BLaER1 treated with 17β-estradiol and CSF1 and Interleukin-3, amounts not matched to agents 10 nM and 100 nM (cell line): ENCODE data around the gene SLFN12L.

Source experiments
- H3K27ac ChIP-seq, 11 experiments: shearing (Covaris generic); formaldehyde crosslinking; 2 replicates each; pipeline ENCODE4 v1.8.1; 2022
- H3K27me3 ChIP-seq, 11 experiments: shearing (Covaris generic); formaldehyde crosslinking; 2 replicates each; pipeline ENCODE4 v1.8.1; 2022
- H3K36me3 ChIP-seq, 11 experiments: shearing (Covaris generic); formaldehyde crosslinking; 2 replicates each; pipeline ENCODE4 v1.8.1; 2022
- H3K4me1 ChIP-seq, 10 experiments: shearing (Covaris generic); formaldehyde crosslinking; 2 replicates each; pipeline ENCODE4 v1.8.1; 2022
- H3K4me2 ChIP-seq, 11 experiments: shearing (Covaris generic); formaldehyde crosslinking; 2 replicates each; pipeline ENCODE4 v1.8.1; 2022
- H3K4me3 ChIP-seq, 10 experiments: shearing (Covaris generic); formaldehyde crosslinking; 2 replicates each; pipeline ENCODE4 v1.8.1; 2022
- H3K9ac ChIP-seq, 11 experiments: shearing (Covaris generic); formaldehyde crosslinking; 2 replicates each; pipeline ENCODE4 v1.8.1; 2022
- H3K9me3 ChIP-seq, 11 experiments: shearing (Covaris generic); formaldehyde crosslinking; replicated peaks in 1 of 11; 2 replicates each; pipeline ENCODE4 v1.8.1; 2022
- H4K20me1 ChIP-seq, 11 experiments: shearing (Covaris generic); formaldehyde crosslinking; 2 replicates each; pipeline ENCODE4 v1.8.1; 2022
- Cebpa-rat ChIP-seq, 11 experiments: shearing (Covaris generic); IDR thresholded peaks; 2 replicates each; pipeline ENCODE4 v1.8.1; 2022

SLFN12L gene

GRCh38 chr17:35537601-35538141 lies at the start of gene SLFN12L:
Gene SLFN12L (minus strand): TSS chr17:35537678. CDS start chr17:35522364, 15,314 bp downstream.
- Histone ChIP-seq H3K4me2 (peak within 1 kb of the TSS; percentile 48 to 88 (median 72)), H3K9ac (peak within 1 kb of the TSS in 8 of 11 experiments; percentile 2 to 27 (median 14); a peak in 11 of 22 replicates), H4K20me1 (no peaks in the 10 kb centered on the region), H3K9me3 (no peaks in the 10 kb centered on the region), H3K27me3 (no peaks in the 10 kb centered on the region), H3K4me3 (no peak within 1 kb of the TSS), H3K27ac (peak within 1 kb of the TSS; percentile 2 to 92 (median 37); a peak in 17 of 22 replicates), H3K4me1 (peaks cover 55 to 64% (median 58%) of the 10 kb centered on the region in 10 experiments), H3K36me3 (no peaks in the 10 kb centered on the region)
- no peak for TF ChIP-seq Cebpa-rat (IDR thresholded peaks at IDR 0.05)

- TF ChIP-seq Cebpa-rat (IDR thresholded peaks at IDR 0.05), result peak in 1 of 11 experiments; percentile 65; a peak in 1 of 22 replicates
Measured at GRCh38 chr17:35586569-35587073, 49.1 kb upstream of the SLFN12L start.

GRCh38 chr17:35584061-35584460 lies 46.6 kb upstream of the SLFN12L start:
- Histone ChIP-seq H3K9me3 (no peaks in the 10 kb centered on the region), H3K4me2 (peak overlapping the region in 2 of 11 experiments; percentile 10 to 49; a peak in 2 of 22 replicates), H3K4me1 (peaks cover 22 to 36% (median 27%) of the 10 kb centered on the region in 10 experiments), H3K27me3 (no peaks in the 10 kb centered on the region), H3K27ac (no peak overlapping the region), H3K9ac (no peak overlapping the region), H4K20me1 (peaks cover 0 to 8% (median 0%) of the 10 kb centered on the region in 11 experiments; a peak in 4 of 22 replicates), H3K4me3 (no peak overlapping the region), H3K36me3 (no peaks in the 10 kb centered on the region)
- TF ChIP-seq Cebpa-rat (IDR thresholded peaks at IDR 0.05), result no peak

More at GRCh38 chr17:35586569-35587073, 49.1 kb upstream of the SLFN12L start:
- no peaks in the 10 kb centered on the region for H3K27me3 ChIP-seq
- H3K4me1 ChIP-seq, result peaks cover 18 to 47% (median 22%) of the 10 kb centered on the region in 10 experiments
- peak overlapping the region; percentile 79 to 96 (median 93) for H3K9ac ChIP-seq
- H3K9me3 ChIP-seq, result no peaks in the 10 kb centered on the region
- H3K4me3 ChIP-seq, result peak overlapping the region; percentile 73 to 99 (median 91)
- H3K4me2 ChIP-seq, result peak overlapping the region; percentile 75 to 91 (median 81)
- peaks cover 0 to 14% (median 6%) of the 10 kb centered on the region in 11 experiments; a peak in 6 of 22 replicates for H3K36me3 ChIP-seq
- peaks cover 0 to 33% (median 22%) of the 10 kb centered on the region in 11 experiments; a peak in 14 of 22 replicates for H4K20me1 ChIP-seq
- peak overlapping the region; percentile 83 to 94 (median 92) for H3K27ac ChIP-seq

GRCh38 chr17:35578929-35579432 lies 41.5 kb upstream of the SLFN12L start:
- H3K4me1 ChIP-seq, result peaks cover 26 to 33% (median 30%) of the 10 kb centered on the region in 10 experiments
- H3K27me3 ChIP-seq, result no peaks in the 10 kb centered on the region
- H3K9me3 ChIP-seq, result no peaks in the 10 kb centered on the region
- H3K27ac ChIP-seq, result peak overlapping the region; percentile 47 to 87 (median 84)
- no peaks in the 10 kb centered on the region for H4K20me1 ChIP-seq
- peak overlapping the region; percentile 84 to 98 (median 91) for H3K4me2 ChIP-seq
- H3K9ac ChIP-seq, result peak overlapping the region; percentile 77 to 88 (median 82)
- H3K36me3 ChIP-seq, result peaks cover 14 to 33% (median 21%) of the 10 kb centered on the region in 11 experiments; a peak in 21 of 22 replicates
- no peak for TF ChIP-seq Cebpa-rat (IDR thresholded peaks at IDR 0.05)
- peak overlapping the region; percentile 62 to 81 (median 71) for H3K4me3 ChIP-seq

GRCh38 chr17:35578197-35578928 lies 40.9 kb upstream of the SLFN12L start, which contains the start of gene PEX12:
Gene PEX12 (minus strand): TSS chr17:35578571. CDS start chr17:35578021, 550 bp downstream.
- Histone ChIP-seq H3K36me3 (peaks cover 20 to 39% (median 27%) of the 10 kb centered on the region in 11 experiments; a peak in 21 of 22 replicates), H3K4me3 (peak within 1 kb of the TSS; percentile 62 to 81 (median 71)), H4K20me1 (no peaks in the 10 kb centered on the region), H3K4me1 (peaks cover 22 to 37% (median 29%) of the 10 kb centered on the region in 10 experiments), H3K4me2 (peak within 1 kb of the TSS; percentile 84 to 98 (median 91)), H3K9me3 (no peaks in the 10 kb centered on the region), H3K27me3 (no peaks in the 10 kb centered on the region), H3K27ac (peak within 1 kb of the TSS; percentile 47 to 87 (median 84)), H3K9ac (peak within 1 kb of the TSS; percentile 77 to 88 (median 82))
- TF ChIP-seq Cebpa-rat (IDR thresholded peaks at IDR 0.05), result no peak

- peak overlapping the region; percentile 77 to 88 (median 82) for H3K9ac ChIP-seq
- H3K4me1 ChIP-seq, result peaks cover 22 to 40% (median 29%) of the 10 kb centered on the region in 10 experiments
- no peaks in the 10 kb centered on the region; a peak in 1 of 22 replicates for H4K20me1 ChIP-seq
- H3K36me3 ChIP-seq, result peaks cover 25 to 44% (median 33%) of the 10 kb centered on the region in 11 experiments; a peak in 21 of 22 replicates
- H3K9me3 ChIP-seq, result no peaks in the 10 kb centered on the region
- TF ChIP-seq Cebpa-rat (IDR thresholded peaks at IDR 0.05), result no peak
- H3K27me3 ChIP-seq, result no peaks in the 10 kb centered on the region
- peak overlapping the region; percentile 47 to 87 (median 84) for H3K27ac ChIP-seq
- peak overlapping the region; percentile 84 to 98 (median 91) for H3K4me2 ChIP-seq
- H3K4me3 ChIP-seq, result peak overlapping the region; percentile 62 to 81 (median 71)
Measured at GRCh38 chr17:35577830-35578196, 40.3 kb upstream of the SLFN12L start.

GRCh38 chr17:35575759-35576158 lies 38.3 kb upstream of the SLFN12L start:
- Histone ChIP-seq H3K4me1 (peaks cover 29 to 51% (median 38%) of the 10 kb centered on the region in 10 experiments), H4K20me1 (peaks cover 0 to 10% (median 0%) of the 10 kb centered on the region in 11 experiments; a peak in 4 of 22 replicates), H3K9ac (no peak overlapping the region), H3K27ac (no peak overlapping the region), H3K4me2 (no peak overlapping the region), H3K4me3 (no peak overlapping the region), H3K36me3 (peaks cover 25 to 62% (median 44%) of the 10 kb centered on the region in 11 experiments; a peak in 21 of 22 replicates), H3K27me3 (no peaks in the 10 kb centered on the region), H3K9me3 (no peaks in the 10 kb centered on the region)
- TF ChIP-seq Cebpa-rat (IDR thresholded peaks at IDR 0.05), result no peak

- Histone ChIP-seq H3K27me3 (no peaks in the 10 kb centered on the region), H4K20me1 (peaks cover 0 to 19% (median 0%) of the 10 kb centered on the region in 11 experiments; a peak in 6 of 22 replicates), H3K9ac (peak overlapping the region in 10 of 11 experiments; percentile 0 to 89 (median 88); a peak in 13 of 22 replicates), H3K9me3 (no peaks in the 10 kb centered on the region), H3K27ac (peak overlapping the region in 5 of 11 experiments; percentile 0 to 83 (median 54); a peak in 3 of 22 replicates), H3K36me3 (peaks cover 12 to 35% (median 29%) of the 10 kb centered on the region in 11 experiments; a peak in 21 of 22 replicates), H3K4me3 (peak overlapping the region in 9 of 10 experiments; percentile 76 to 93 (median 88); a peak in 13 of 20 replicates), H3K4me2 (peak overlapping the region; percentile 82 to 97 (median 90)), H3K4me1 (peaks cover 26 to 49% (median 38%) of the 10 kb centered on the region in 10 experiments)
- TF ChIP-seq Cebpa-rat (IDR thresholded peaks at IDR 0.05), result no peak
Measured at GRCh38 chr17:35569405-35569804, 31.9 kb upstream of the SLFN12L start.
